Pancreas (tissue), 10 donors: Measurements from ENCODE around the gene ADNP. TPM values are rescaled to one million over a fixed set of nuclear protein-coding genes. Genes with fewer than 3 reads are reported as not detected.

Experiments used
- ATAC-seq, 4 donors: fragments of 200-7000 bp; cut with Tn5 transposase; one replicate each; pipeline versions ENCODE4 v1.8.0 to v1.9.1; 2020; ENCODE audit warnings: mild to moderate bottlenecking in 4 of 4, moderate library complexity in 4 of 4
- DNase-seq, 6 donors: peaks; one replicate each; pipeline ENCODE4 v3.0.0-alpha.2; 2020
- FAIRE-seq: peaks from 2 replicates; lab custom pipeline; 2012; peaks lifted over from hg19 to GRCh38; lab: Jason Lieb, UNC
- H3K27ac ChIP-seq, 4 donors: fragments of 200-600 bp; sonication (generic); 1 replicate in 3 of 4; 2 replicates in 1 of 4; pipeline versions ENCODE4 v1.5.0 to v1.8.0; 2020
- H3K27me3 ChIP-seq, 4 donors: fragments of 200-600 bp; one replicate each; pipeline ENCODE4 v1.8.0; 2021
- H3K36me3 ChIP-seq, 3 donors: fragments of 200-600 bp; sonication (generic) in 1 of 3; one replicate each; pipeline versions ENCODE4 v1.5.0 to v1.8.0; 2020 to 2021
- H3K4me1 ChIP-seq, 3 donors: fragments of 200-600 bp; one replicate each; pipeline ENCODE4 v1.8.0; 2021
- H3K4me3 ChIP-seq, 4 donors: fragments of 200-600 bp; sonication (generic) in 2 of 4; one replicate each; pipeline versions ENCODE4 v1.5.0 to v1.8.0; 2020 to 2021
- H3K9me3 ChIP-seq, 4 donors: fragments of 200-600 bp; one replicate each; pipeline ENCODE4 v1.8.0; 2021
- CTCF ChIP-seq, 4 donors: fragments of 200-600 bp; sonication (generic) in 3 of 4; IDR thresholded peaks; one replicate each; pipeline versions ENCODE4 v1.5.0 to v1.8.0; 2021; ENCODE audit warnings: antibody characterized with exemption in 4 of 4
- WGBS, 2 donors: extraction: QIAGEN DNeasy Blood & Tissue Kit; methylation state at CpG; one replicate each; pipeline ENCODE4 v1.1.7; 2013; 5-methylcytosine and 5-hydroxymethylcytosine counted together
- intact Hi-C, 3 donors: fragments of 100-400 bp; cut with DNase I; formaldehyde crosslinking; loops; one replicate each; pipeline versions ENCODE4 v1.11.1 to v1.14.2; 2022
- polyA plus RNA-seq, 2 donors: library from polyadenylated mRNA; stranded (reverse); fragments of 200-250 nt; gene quantifications; one replicate each; pipeline ENCODE4 v1.2.3, GENCODE V29; 2013
- total RNA-seq, 6 donors: library from RNA; stranded (reverse); fragmentation: NEBNext Ultra II Directional in 4 of 6; extraction: Animal tissue kit (Norgen Biotek cat#: 25700) in 4 of 6; gene quantifications; one replicate each; pipeline versions ENCODE4 v1.2.1 to v1.2.4, GENCODE V29; 2021 to 2023
- donor health status: healthy with polysubstance abuse.
- donor health status: DM: no; HTN: no; CAD: no; lungs with moderate emphysema.
- donor health status: DM: no; HTN: no; CAD: no.
- donor health status: control.
- donor health status: control.
- donor health status: Bipolar disorder and iron deficiency.
- donor health status: DM: yes; HTN: yes; CAD: no.
- donor health status: DM: no; HTN: no; CAD: no.
- donor health status: DM: no; HTN: no; CAD: no.
- donor health status: DM: yes; HTN: yes; CAD: no.

Gene ADNP
- total and polyA plus RNA-seq, 8 donors = 17.8 to 33.8 (median 20.5) TPM

GRCh38 chr20:50843331-50844276 lies 87.6 kb downstream of the ADNP start:
- 81 to 88% methylated on average over 9 of the region's 9 CpGs for WGBS, 2 donors
- no peak for ATAC-seq
- Histone ChIP-seq H3K27me3 (no peaks in the 10 kb centered on the region), H3K4me1 (peaks cover 5 to 6% (median 5%) of the 10 kb centered on the region in 3 donors), H3K36me3 (no peaks in the 10 kb centered on the region), H3K4me3 (no peak overlapping the region), H3K27ac (no peak overlapping the region), H3K9me3 (no peaks in the 10 kb centered on the region)
- intact Hi-C loops = no loop called here
- FAIRE-seq = no peak
- peak in 1 of 6 donors; percentile 26 for DNase-seq
- no peak for TF ChIP-seq CTCF (IDR thresholded peaks at IDR 0.05)

- Histone ChIP-seq H3K4me3 (no peak overlapping the region), H3K4me1 (no peaks in the 10 kb centered on the region), H3K9me3 (no peaks in the 10 kb centered on the region), H3K36me3 (no peaks in the 10 kb centered on the region), H3K27ac (no peak overlapping the region), H3K27me3 (no peaks in the 10 kb centered on the region)
- DNase-seq = no peak
- intact Hi-C loops = no loop called here
- TF ChIP-seq CTCF (IDR thresholded peaks at IDR 0.05) = no peak
- no peak for FAIRE-seq
- no peak for ATAC-seq
- 94 to 97% methylated on average over 5 of the region's 5 CpGs for WGBS, 2 donors
These were observed 88.4 kb downstream of the ADNP start for GRCh38 chr20:50842821-50843220.

Other genes with a start within 250 kb of the ADNP start
- gene RIPOR3, start 239.9 kb downstream of the ADNP start, total RNA-seq = 1 to 10 TPM in 4 of 6 donors, under 1 TPM in 2; 0.67 to 3.4 (median 1.5) TPM
- gene RIPOR3, start 239.9 kb downstream of the ADNP start, polyA plus RNA-seq = 10 to 100 TPM in 1 of 2 donors, 1 to 10 TPM in 1; 8.1 to 11.3 TPM
- gene PARD6B, start 199.9 kb downstream of the ADNP start, total RNA-seq = 10 to 100 TPM in 4 of 6 donors, 1 to 10 TPM in 2; 8.1 to 17.8 (median 11.9) TPM
- 1 to 10 TPM; 3.1 to 4.2 TPM for gene PARD6B, start 199.9 kb downstream of the ADNP start, polyA plus RNA-seq
- 1 to 10 TPM in 5 of 6 donors, under 1 TPM in 1; 0.85 to 1.9 (median 1.7) TPM for gene BCAS4, start 136.4 kb downstream of the ADNP start, total RNA-seq
- gene BCAS4, start 136.4 kb downstream of the ADNP start, polyA plus RNA-seq = 1 to 10 TPM; 2.0 to 4.8 TPM
- gene DPM1, start 27.1 kb upstream of the ADNP start, total RNA-seq = 10 to 100 TPM; 16.1 to 24.0 (median 17.8) TPM
- 10 to 100 TPM; 13.6 to 34.8 TPM for gene DPM1, start 27.1 kb upstream of the ADNP start, polyA plus RNA-seq
- gene MOCS3, start 27.4 kb upstream of the ADNP start, total RNA-seq = 1 to 10 TPM; 1.3 to 2.3 (median 1.8) TPM
- 1 to 10 TPM in 1 of 2 donors, under 1 TPM in 1; 0.72 to 1.9 TPM for gene MOCS3, start 27.4 kb upstream of the ADNP start, polyA plus RNA-seq
- 1 to 10 TPM in 5 of 6 donors, under 1 TPM in 1; 0.98 to 2.8 (median 1.6) TPM for gene KCNG1, start 91.7 kb upstream of the ADNP start, total RNA-seq
- 1 to 10 TPM; 2.2 to 4.0 TPM for gene KCNG1, start 91.7 kb upstream of the ADNP start, polyA plus RNA-seq